ENCODE results near the gene BAIAP2. TPM values are rescaled to one million over a fixed set of nuclear protein-coding genes. Genes with fewer than 3 reads are reported as not detected.

The BAIAP2 gene
- total RNA-seq, 3 donors from 2014 or later = 21.0 to 47.0 (median 37.6) TPM

- intact Hi-C loops (cut with DNase I; ENCODE audit: low total_unique reads) = no loop called here
- TF ChIP-seq CTCF (IDR thresholded peaks at IDR 0.05) (no peak), POLR2AphosphoS5 (IDR thresholded peaks at IDR 0.05) (no peak), POLR2A (IDR thresholded peaks at IDR 0.05) (no peak)
- no peak overlapping the region for H3K4me3 ChIP-seq
- H3K27me3 ChIP-seq = no peaks in the 10 kb centered on the region
- H3K4me1 ChIP-seq = no peaks in the 10 kb centered on the region
- H3K9me3 ChIP-seq = no peaks in the 10 kb centered on the region
- no peak overlapping the region for H3K27ac ChIP-seq
- no peaks in the 10 kb centered on the region for H3K36me3 ChIP-seq
- no peak for DNase-seq (ENCODE audit: low spot score in 2 of 2)
Observed at GRCh38 chr17:81112450-81112849, 77.5 kb downstream of the BAIAP2 start.

GRCh38 chr17:81113158-81113724 lies 78.3 kb downstream of the BAIAP2 start:
- Histone ChIP-seq H3K36me3 (no peaks in the 10 kb centered on the region), H3K27me3 (no peaks in the 10 kb centered on the region), H3K4me3 (no peak overlapping the region), H3K9me3 (no peaks in the 10 kb centered on the region), H3K4me1 (no peaks in the 10 kb centered on the region), H3K27ac (no peak overlapping the region)
- TF ChIP-seq POLR2A (IDR thresholded peaks at IDR 0.05) (no peak), CTCF (IDR thresholded peaks at IDR 0.05) (no peak), POLR2AphosphoS5 (IDR thresholded peaks at IDR 0.05) (no peak)
- DNase-seq (ENCODE audit: low spot score in 2 of 2) = no peak
- intact Hi-C loops (cut with DNase I; ENCODE audit: low total_unique reads) = no loop called here

- intact Hi-C loops (cut with DNase I; ENCODE audit: low total_unique reads) = loop anchor here (1.0 kb wide), 1 partner anchor 34 kb away; no protein-coding TSS in a partner anchor
- H3K4me1 ChIP-seq = peaks cover 0 to 4% of the 10 kb centered on the region in 2 donors
- H3K36me3 ChIP-seq = no peaks in the 10 kb centered on the region
- no peak for DNase-seq (ENCODE audit: low spot score in 2 of 2)
- TF ChIP-seq POLR2AphosphoS5 (IDR thresholded peaks at IDR 0.05) (no peak), POLR2A (IDR thresholded peaks at IDR 0.05) (no peak)
- H3K4me3 ChIP-seq = no peak overlapping the region
- no peaks in the 10 kb centered on the region for H3K9me3 ChIP-seq
- H3K27me3 ChIP-seq = no peaks in the 10 kb centered on the region
- H3K27ac ChIP-seq = no peak overlapping the region
Observed at GRCh38 chr17:81114351-81115093, 79.6 kb downstream of the BAIAP2 start.

GRCh38 chr17:81115219-81115618 lies 80.3 kb downstream of the BAIAP2 start:
- Histone ChIP-seq H3K27ac (no peak overlapping the region), H3K4me3 (no peak overlapping the region), H3K27me3 (no peaks in the 10 kb centered on the region), H3K4me1 (peaks cover 0 to 4% of the 10 kb centered on the region in 2 donors), H3K36me3 (no peaks in the 10 kb centered on the region), H3K9me3 (no peaks in the 10 kb centered on the region)
- DNase-seq (ENCODE audit: low spot score in 2 of 2) = no peak
- TF ChIP-seq POLR2AphosphoS5 (IDR thresholded peaks at IDR 0.05) (no peak), POLR2A (IDR thresholded peaks at IDR 0.05) (no peak)
- intact Hi-C loops (cut with DNase I; ENCODE audit: low total_unique reads) = loop anchor here (1.0 kb wide), 1 partner anchor 33 kb away; no protein-coding TSS in a partner anchor

- peaks cover 0 to 4% of the 10 kb centered on the region in 2 donors for H3K4me1 ChIP-seq
- no peaks in the 10 kb centered on the region for H3K27me3 ChIP-seq
- no peak overlapping the region for H3K4me3 ChIP-seq
- DNase-seq (ENCODE audit: low spot score in 2 of 2) = no peak
- TF ChIP-seq POLR2AphosphoS5 (IDR thresholded peaks at IDR 0.05) = no peak
- TF ChIP-seq CTCF (IDR thresholded peaks at IDR 0.05) = no peak
- TF ChIP-seq POLR2A (IDR thresholded peaks at IDR 0.05) = no peak
- H3K9me3 ChIP-seq = no peaks in the 10 kb centered on the region
- no peak overlapping the region for H3K27ac ChIP-seq
- intact Hi-C loops (cut with DNase I; ENCODE audit: low total_unique reads) = loop anchor here (1.0 kb wide), 1 partner anchor 32 kb away; no protein-coding TSS in a partner anchor
- H3K36me3 ChIP-seq = no peaks in the 10 kb centered on the region
Observed at GRCh38 chr17:81115749-81116464, 81.0 kb downstream of the BAIAP2 start.

All from breast epithelium (tissue), 4 donors.